Measurements from ENCODE around the gene DISC1.
A peak's percentile ranks its signal among the peaks of the same experiment; 100 is the strongest.

The DISC1 gene

GRCh38 chr1:231866392-231867331 is 240.1 kb downstream of the DISC1 start:
- H3K27me3 Mint-ChIP-seq (ENCODE audit: low read depth): peaks cover 4% of the 10 kb centered on the region
- H3K4me1 Mint-ChIP-seq: peaks cover 19% of the 10 kb centered on the region
- no peaks in the 10 kb centered on the region for H3K9me3 Mint-ChIP-seq
- no peak overlapping the region for H3K4me3 Mint-ChIP-seq
- H3K36me3 Mint-ChIP-seq (ENCODE audit: low read depth): no peaks in the 10 kb centered on the region
- peak; percentile 90 to 95 (median 92) for TF ChIP-seq CTCF (IDR thresholded peaks at IDR 0.05; ENCODE audit: unreplicated experiment in 3 of 3)
- H3K27ac Mint-ChIP-seq: peak overlapping the region in 2 of 3 experiments; percentile 13 to 59

GRCh38 chr1:231867607-231868006 is 241.0 kb downstream of the DISC1 start:
- Mint-ChIP-seq H3K9me3 (no peaks in the 10 kb centered on the region), H3K4me3 (no peak overlapping the region), H3K27me3 (ENCODE audit: low read depth) (peaks cover 4% of the 10 kb centered on the region), H3K27ac (no peak overlapping the region), H3K4me1 (peaks cover 19% of the 10 kb centered on the region), H3K36me3 (ENCODE audit: low read depth) (no peaks in the 10 kb centered on the region)
- TF ChIP-seq CTCF (IDR thresholded peaks at IDR 0.05; ENCODE audit: unreplicated experiment in 3 of 3): no peak

GRCh38 chr1:231869364-231869763 is 242.8 kb downstream of the DISC1 start:
- Mint-ChIP-seq H3K9me3 (no peaks in the 10 kb centered on the region), H3K4me3 (no peak overlapping the region), H3K27me3 (ENCODE audit: low read depth) (peaks cover 4% of the 10 kb centered on the region), H3K4me1 (peaks cover 19% of the 10 kb centered on the region), H3K27ac (no peak overlapping the region), H3K36me3 (ENCODE audit: low read depth) (peaks cover 5% of the 10 kb centered on the region)
- TF ChIP-seq CTCF (IDR thresholded peaks at IDR 0.05; ENCODE audit: unreplicated experiment in 3 of 3): no peak

- peaks cover 12% of the 10 kb centered on the region for H3K36me3 Mint-ChIP-seq (ENCODE audit: low read depth)
- H3K4me3 Mint-ChIP-seq: no peak overlapping the region
- H3K9me3 Mint-ChIP-seq: peaks cover 5% of the 10 kb centered on the region
Measured at GRCh38 chr1:231871471-231871870, 244.9 kb downstream of the DISC1 start.

GRCh38 chr1:231871878-231872277 is 245.3 kb downstream of the DISC1 start:
- H3K9me3 Mint-ChIP-seq: peaks cover 6% of the 10 kb centered on the region
- H3K36me3 Mint-ChIP-seq (ENCODE audit: low read depth): peaks cover 13% of the 10 kb centered on the region
- H3K27ac Mint-ChIP-seq: no peak overlapping the region
- TF ChIP-seq CTCF (IDR thresholded peaks at IDR 0.05; ENCODE audit: unreplicated experiment in 3 of 3): no peak
- peaks cover 4% of the 10 kb centered on the region for H3K27me3 Mint-ChIP-seq (ENCODE audit: low read depth)
- no peak overlapping the region for H3K4me3 Mint-ChIP-seq
- peaks cover 14% of the 10 kb centered on the region for H3K4me1 Mint-ChIP-seq

More at GRCh38 chr1:231871471-231871870, 244.9 kb downstream of the DISC1 start:
- TF ChIP-seq CTCF (IDR thresholded peaks at IDR 0.05; ENCODE audit: unreplicated experiment in 3 of 3): no peak
- Mint-ChIP-seq H3K27ac (no peak overlapping the region), H3K4me1 (peaks cover 18% of the 10 kb centered on the region), H3K27me3 (ENCODE audit: low read depth) (peaks cover 4% of the 10 kb centered on the region)

All from nephron (organoid).